GM21717 (cell line): ENCODE results near the gene CMTM7.
A peak's percentile ranks its signal among the peaks of the same experiment; 100 is the strongest.

Source experiments
- ATAC-seq: cut with Tn5 transposase; IDR thresholded peaks from one replicate; pipeline ENCODE4 v1.9.1; 2021; ENCODE audit warnings: mild to moderate bottlenecking, moderate library complexity; ENCODE audit not compliant: unreplicated experiment

The CMTM7 gene

DNA sequence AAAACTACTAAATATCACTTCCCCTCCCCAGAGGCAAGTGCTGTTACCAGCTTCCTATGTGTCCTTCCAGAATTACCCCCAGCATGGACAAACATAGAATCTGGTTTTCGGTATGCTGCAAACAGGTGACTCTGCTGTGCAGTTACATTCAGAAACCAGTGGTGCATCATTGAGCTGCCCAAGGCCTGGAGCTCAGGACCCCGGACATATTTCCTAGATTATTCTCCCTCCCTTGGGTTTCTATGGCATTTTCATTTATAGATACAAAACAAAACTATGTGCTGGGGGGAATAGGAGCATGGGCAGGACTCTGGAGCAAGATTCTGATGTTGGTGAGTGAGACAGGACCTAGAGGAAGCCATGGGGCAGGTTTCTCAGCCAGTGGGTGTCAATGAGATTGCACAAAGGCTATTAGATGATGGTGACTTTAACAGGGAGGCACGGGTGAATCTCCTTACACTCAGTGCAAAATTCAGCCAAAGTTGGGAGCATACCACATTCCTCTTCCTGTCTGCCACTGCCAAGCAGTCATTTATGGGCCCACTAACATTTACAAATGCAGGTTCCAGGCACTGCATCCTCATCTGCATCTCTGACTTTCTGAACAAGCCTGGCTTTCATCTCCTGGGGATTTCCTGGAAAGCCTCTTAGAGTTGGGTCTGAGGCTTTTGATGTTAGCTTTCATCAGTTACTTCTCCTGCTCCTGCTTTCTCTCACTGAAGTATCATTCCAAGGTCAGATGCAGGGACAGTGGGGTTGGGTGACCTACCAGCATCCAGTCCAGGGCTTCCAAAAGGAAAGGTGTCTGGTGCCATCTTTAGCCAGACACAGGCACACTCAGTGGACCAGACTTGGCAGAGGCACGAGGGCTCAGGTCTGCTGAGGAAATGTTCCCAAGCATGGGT, 44.5 kb downstream of the CMTM7 start:
- ATAC-seq, result no peak

DNA sequence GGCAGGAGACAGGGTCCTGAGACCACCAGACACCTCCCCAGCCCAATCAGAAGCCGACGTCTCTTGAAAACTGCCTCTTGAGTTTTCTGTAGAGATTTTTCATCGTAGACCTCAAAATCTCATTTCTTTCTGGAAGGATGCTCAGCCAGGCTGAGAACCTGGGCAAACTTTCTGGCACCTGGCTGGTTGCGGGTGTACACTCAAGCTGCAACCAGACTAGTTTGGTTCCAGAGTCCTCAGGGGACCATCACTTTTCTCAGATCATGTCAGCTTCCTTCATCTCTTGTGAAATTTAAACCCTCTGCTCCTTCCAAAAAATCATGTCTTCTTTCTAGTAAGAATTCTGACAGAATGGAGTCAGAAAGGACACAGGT, 45.1 kb downstream of the CMTM7 start:
- ATAC-seq, result peak; percentile 24

DNA sequence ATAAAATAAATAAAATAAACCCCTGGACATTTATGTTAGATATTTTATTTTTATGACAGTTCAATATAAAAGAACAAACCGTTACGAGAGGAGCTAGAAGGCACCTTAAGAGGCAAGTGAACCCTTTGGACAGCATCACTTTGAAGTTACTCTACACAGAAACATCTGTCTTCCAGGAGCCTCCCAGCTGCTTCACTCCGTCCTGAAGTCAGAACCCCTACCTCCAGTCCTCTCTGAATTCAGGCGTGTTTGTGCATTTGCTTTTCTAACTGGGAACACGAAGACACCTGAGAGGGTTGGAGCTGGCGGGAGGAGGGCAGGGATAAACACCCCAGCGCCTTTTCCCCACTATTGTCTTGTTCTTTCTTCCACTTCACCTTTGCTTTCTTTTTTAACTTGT, 46.2 kb downstream of the CMTM7 start:
- no peak for ATAC-seq

DNA sequence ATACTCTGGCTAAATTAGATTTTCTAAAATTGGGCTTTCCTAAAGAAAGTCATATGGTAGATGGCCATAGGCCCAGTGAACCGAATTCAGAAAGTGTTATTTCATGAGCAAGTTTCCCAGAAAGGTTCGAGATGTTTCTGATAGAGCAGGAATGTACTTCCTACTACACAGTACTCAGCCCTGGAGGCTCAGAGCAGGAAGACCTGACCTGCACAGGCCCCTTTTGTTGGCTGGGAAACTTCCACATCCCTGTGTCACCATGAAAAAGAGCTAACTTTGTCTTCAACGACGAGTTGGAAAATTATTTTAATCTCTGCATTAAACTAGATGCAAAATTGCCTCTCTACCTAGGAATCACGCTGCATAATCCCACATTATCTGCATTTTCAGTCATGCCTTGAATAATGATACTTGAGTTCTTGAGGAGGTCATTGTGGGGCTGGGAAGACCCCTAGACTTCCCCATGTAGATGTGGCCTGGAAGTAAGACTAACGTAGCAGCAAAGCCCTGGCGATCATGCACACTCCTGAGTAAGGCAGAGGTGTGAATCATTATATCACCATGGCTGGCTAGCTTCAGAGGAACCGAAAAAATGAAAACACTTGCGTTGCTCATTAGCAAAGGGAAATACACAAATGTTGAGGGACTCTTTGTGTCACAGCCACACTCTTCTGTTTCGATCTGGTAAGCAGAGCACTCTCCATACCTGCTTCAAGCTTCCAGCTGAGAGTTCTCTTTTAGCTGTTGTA, 47.1 kb downstream of the CMTM7 start:
- ATAC-seq, result peak; percentile 94

DNA sequence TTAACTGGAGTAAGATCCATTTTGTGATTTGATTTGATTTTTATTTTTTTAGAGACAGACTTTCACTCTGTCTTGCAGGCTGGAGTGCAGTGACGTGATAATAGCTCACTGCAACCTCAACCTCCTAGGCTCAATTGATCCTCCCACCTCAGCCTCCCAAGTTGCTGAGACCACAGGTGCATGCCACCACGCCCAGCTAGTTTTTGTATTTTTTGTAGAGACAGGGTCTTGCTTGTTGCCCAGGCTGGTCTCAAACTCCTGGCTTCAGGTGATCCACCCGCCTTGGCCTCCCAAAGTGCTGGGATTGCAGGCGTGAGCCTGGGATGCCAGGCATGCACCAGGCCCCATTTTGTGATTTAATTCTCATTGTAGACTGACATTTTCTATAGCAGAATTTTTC, 47.8 kb downstream of the CMTM7 start:
- peak; percentile 12 for ATAC-seq

DNA sequence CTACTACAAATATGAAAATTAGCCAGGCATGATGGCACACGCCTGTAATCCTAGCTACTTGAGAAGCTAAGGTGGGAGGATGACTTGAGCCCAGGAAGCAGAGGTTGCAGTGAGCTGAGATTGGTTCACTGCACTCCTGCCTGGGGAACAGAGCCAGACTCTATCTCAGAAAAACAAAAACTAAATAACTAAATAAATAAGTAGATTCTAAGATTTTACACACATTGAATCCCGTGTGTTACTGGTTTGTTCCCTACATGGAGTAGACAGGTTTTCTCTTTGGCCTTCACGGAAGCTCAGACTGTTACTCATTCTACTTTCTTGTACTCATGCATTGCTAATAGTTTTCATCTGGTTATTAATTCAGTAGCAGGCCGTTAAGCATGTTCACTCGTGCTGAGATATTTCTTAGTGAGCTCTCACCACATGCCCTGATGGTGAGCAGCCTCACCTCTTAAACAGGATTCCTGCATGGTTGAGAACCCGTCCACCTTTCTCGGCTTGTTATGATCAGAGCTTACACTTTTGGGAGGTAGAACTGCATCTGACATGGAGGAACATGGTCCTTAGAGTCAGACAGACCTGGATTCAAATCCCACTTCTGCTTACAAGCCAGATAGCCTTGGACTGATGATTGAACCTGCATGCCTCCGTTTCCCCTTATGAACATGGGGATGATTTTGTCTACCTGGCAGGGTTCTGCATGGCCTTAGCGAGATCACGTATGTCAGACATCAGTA, 49.1 kb downstream of the CMTM7 start:
- no peak for ATAC-seq

DNA sequence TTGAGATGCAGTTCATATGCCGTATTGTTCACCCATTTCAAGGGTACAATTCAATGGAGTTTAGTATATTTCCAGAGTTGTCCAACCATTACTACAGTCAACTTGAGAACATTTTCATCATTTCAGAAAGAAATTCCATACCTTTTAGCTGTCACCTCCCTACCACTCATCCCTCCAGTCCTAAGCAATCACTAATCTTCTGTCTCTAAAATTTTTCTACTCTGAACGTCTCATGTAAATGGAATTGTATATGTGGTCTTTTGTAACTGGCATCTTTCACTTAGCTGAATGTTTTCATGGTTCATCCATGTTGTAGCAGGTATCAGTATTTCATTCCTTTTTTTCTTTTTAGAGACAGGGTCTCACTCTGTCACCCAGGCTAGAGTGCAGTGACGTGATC, 51.1 kb downstream of the CMTM7 start:
- no peak for ATAC-seq

DNA sequence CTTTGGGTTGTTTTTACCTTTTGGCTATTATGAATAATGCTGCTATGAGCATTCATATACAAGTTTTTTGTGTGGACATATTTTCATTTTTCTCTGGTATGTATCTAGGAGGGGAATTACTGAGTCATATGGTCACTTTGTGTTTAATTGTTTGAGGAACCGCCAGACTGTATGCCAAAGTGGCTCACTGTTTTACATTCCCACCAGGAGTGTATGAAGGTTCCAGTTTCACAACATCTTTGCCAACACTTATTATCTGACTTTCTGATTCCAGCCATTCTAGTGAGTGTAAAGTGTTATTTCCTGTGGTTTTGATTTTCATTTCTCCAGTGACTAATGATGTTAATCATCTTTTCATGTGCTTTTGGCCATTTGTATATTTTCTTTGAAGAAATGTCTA, 51.8 kb downstream of the CMTM7 start:
- no peak for ATAC-seq

DNA sequence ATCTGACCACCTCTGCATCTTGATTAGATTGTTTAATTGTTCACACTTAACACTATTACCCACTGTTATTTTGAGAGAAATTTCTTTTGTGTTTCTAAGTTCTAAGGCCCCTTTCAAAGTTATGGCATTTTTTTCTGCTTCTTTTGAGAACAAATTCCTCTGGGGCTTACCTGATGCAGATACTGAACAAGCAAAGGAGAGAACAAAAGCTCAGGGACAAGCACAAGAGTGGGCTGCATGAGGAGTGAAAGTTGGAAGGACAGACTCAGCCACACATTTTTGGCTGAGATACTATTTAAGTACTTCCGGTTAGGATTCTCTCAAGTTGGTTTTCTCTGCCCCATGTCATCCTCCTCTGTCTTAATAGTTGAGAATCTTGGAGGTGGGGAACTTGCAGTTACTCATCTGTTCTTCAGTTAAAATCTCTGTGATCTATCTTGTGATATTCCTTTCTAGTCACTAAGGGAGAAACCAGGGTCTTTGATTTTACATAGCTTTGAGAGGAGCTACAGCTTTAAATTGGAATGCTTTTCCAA, 56.3 kb downstream of the CMTM7 start:
- no peak for ATAC-seq

DNA sequence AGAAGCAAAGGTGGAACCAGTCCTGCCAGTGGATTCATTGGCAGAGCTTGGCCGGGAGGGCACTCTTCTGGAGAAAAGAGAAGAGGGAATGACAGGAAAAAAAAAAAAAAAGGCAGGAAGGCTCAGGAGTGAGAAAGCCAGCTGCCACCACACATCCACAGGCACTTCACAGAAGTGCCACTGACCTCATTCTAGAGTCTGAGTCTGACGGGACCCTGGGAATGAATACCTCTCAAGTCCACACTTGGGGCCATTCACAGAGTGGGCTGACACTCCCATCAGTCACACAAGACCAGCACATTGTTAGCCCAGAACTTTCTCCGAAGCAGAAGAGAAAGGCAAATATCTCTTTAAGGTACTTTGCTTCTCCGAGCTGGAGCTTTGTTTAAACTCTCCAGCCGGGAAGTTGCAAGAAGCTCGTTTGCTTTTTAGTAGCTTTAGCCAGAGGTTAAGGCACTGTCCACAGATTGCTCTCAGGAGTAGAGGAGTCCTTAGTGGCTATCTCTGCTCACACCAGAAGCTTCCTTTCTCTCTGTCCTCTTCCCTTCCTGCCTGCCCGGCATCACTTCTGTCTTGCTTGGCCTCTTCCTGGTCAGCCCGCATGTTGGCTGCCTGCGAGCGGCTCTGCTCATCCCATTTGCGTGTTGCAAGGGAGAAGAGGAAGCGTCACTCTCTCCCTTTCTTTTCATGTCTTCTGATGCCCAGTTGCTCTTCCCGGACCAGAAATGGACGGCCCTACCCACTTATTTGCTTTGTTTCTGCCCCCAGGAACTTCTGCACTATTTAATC, 57.2 kb downstream of the CMTM7 start:
- no peak for ATAC-seq

DNA sequence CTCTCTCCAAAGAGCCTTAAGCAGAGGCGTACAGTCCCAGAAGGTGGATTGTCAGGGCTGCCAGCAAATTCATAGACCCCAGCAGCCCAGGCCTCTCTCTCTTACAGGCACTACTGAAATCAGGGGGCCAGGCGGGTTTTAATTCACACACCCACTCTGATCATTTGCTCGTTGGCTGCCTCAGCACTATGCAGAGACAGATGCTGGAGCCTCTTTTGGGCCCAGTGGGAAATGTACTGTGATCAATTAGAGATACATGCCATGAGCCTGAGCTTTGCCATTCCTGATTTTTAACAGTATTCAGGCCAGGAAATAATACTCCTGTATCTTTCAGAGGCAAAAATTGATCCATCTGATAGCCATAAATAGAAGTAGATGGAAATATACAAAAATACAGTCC, 58.0 kb downstream of the CMTM7 start:
- no peak for ATAC-seq

DNA sequence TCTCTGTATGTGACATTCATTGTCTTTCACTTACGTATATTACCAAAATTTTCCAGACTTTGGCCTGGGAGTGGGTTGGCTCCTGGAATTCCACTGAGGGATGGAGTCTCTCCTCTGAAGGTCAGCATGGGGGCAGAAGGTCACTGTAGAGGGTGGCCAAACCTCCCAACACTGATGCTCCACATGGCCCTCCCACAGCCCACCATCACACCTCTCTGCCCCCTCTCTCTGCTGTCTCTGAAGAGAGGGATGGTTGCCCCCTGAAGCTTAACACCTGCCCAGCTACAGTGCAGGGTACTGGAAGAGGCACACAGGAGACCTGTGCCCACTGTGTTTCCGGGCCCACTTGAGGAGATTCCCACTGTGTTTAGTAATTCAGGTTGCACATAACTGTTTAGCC, 58.8 kb downstream of the CMTM7 start:
- no peak for ATAC-seq

DNA sequence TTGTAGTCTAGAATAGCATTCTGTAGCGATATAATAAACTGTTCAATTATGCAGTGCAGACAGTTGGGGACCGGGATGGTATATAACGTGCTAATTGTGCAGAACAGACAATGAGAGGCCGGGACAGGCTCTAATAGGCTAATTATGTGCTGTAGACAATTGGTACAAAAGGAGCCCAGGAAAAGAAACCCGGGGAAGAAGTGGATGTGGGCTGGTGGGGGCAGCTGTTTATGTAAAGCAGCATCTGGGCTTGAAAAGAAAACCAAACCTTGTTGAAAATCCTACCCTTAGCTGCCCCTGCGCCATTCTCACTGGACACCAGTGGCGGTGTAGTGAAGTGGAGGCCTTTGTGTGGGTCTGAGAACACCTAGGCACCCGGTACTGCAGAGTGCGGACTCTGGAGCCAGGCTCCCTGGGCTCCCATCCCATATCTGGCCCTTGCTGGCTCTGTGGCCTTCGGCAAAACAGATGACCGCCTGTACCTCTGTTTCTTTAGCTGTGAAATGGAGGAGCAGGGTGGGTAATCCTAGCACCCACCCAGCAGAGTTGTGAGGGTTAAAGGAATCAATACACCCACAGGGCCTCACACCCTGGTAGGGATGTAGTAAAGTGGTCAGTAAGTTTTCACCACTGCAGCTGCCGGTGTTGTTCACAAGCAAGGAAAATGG, 59.5 kb downstream of the CMTM7 start:
- ATAC-seq, result no peak

DNA sequence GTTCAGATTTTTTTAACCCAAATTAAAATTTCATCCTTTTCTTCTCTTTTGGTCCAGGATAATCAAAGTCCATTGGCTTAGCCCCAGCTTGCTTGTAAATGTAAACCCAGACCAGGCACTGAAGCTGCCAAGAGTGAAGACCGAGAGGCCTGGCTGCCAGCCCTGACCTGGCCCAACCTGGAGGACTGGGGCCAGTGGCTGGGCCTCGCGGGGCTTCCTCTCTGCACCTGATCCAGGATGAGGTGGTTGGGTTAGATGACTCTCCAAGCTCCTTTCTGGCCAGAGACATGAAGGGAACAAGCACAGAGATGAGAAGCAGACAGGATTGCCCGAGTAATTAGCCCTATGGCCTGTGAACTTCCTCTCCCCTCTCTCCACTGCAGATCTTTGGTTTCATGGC, 60.4 kb downstream of the CMTM7 start:
- no peak for ATAC-seq

DNA sequence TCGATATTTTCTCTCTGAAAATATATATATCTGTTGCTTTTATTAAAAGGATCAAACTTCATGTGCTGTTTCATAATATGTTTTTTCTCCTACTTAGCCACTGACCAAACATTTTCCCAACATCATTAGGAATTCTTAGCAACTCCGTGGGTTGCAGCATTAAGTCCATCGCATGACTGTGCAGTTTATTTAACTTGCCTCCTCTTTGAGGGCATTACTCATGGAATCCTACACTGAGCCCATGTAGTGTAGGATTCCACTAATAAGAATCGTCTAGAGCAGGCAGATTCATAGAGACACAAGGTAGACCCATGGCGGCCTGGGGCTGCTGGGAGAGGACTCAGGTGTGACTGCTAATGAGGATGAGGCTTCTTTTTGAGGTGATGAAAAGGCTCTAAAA, 61.7 kb downstream of the CMTM7 start:
- ATAC-seq, result no peak

DNA sequence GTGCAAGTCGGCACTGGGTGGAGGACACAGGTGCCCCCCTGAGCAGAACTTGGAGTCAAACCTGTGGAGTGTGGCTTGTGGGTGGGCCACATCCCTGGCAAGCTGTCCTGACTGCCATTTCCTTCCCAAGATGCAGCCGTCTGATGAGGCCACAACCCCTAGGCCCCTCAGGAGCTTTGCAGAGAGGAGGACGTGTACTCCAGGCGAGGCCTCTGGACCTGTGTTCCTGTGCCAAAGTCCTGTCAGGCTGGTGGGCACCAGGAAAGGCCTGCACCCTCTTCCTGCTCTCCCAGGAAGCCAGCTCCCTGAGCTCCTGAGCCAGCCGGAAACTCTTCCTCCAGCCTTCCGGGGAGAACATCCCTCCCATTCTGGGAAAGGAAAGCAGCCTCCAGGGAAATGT, 62.5 kb downstream of the CMTM7 start:
- ATAC-seq, result no peak

DNA sequence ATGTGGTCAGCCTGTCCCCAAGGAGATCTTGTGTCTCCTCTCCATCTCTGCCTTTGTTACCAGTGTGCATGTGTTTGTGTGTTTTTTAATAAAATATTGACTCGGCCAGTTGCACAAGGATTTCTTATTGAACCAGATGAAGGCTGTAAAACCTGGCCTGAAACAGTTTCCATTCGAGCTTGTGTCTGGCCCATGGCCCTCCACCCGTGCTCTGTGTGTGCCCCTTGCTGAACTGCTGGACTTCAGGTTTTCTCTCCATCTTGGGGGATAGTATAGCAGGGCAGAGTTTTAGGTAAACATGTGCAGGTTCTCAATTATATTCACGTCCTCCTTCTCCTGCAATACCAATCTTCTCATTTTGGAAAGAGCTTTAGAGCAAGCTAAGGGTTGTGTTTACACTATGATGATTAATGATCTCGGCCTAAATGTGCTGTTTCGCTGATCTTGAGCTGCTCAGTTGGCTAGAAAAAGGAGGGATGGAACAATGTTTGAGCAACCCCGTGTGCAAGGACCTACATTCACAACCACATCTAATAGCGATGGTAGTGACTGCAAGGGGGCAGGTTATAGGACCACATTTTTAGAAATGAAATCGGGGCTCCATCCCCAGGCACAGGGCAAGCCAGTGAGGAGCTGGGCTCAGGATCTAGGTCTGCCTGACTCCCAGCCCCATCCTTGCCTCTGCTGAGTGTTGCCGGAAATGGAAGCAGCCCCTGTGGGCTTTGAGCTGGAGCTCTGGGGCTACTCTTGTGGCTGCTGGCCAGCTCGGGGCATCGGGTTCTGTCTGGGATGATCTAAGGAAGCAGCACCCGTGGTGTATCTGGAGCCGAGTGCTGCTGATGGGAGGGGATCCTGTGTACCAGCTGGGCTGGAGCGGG, 63.3 kb downstream of the CMTM7 start:
- ATAC-seq, result no peak

DNA sequence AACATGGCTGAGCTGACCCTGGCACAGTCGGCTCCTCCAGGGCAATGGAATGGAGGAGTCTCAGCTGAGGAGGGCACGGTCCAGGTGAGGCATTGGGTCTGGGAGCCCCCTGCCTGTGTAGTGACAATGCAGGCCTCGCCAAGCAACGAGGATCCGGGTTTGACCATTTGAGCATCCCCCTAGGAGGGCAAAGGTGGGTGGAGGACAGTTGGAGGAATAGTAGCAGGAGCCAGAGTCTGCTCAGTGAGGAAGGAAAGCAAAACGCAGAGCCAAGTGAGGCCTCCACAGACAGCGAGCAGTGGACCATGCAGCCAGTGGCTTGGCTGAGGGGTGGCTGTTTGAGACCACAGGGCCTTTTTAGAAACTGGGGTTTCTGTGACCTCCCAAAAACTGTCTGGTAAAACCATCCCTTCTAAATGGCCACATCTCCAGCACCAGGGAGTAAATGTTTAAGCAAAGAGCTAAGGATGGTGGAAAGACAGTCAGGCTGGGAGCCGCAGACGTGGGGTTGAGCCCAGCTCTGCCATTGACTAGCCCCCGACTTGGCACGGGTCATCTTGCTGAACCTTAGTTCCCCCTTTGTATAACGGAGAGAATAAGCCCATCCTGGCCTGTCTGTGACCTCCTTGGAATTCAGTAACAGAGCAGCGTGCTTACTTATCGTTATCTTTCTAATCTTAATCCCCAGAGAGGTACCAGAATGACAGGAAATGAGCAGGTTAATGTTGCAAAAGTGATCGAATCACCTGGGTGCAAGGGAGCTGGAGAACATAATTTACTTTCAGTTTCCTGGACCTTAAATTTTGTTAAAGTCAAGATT, 64.2 kb downstream of the CMTM7 start:
- no peak for ATAC-seq
